PFSK-1 (cell line): Measurements from ENCODE around the gene SH3PXD2A.

Experiments used
- FOXP2 ChIP-seq: optimal IDR thresholded peaks from 2 replicates; pipeline ENCODE3; 2011; ENCODE audit warnings: borderline replicate concordance, control low read depth, inconsistent platforms; ENCODE audit not compliant: insufficient read depth; ENCODE audit errors: extremely low read length, extremely low read depth
- POLR2AphosphoS5 ChIP-seq: IDR thresholded peaks from 2 replicates; pipeline ENCODE4 v1.6.1; 2012; ENCODE audit warnings: low read depth, mild to moderate bottlenecking, control low read depth, low read length, moderate library complexity
- REST ChIP-seq, 2 experiments: IDR thresholded peaks; 2 replicates each; pipeline versions ENCODE4 v1.6.1 to v1.8.0; 2011 to 2012; ENCODE audit warnings: low read depth in 2 of 2, low read length in 2 of 2, control low read depth in 1 of 2, inconsistent platforms in 1 of 2, mild to moderate bottlenecking in 1 of 2, moderate library complexity in 1 of 2; ENCODE audit not compliant: insufficient read depth in 1 of 2
- SIN3A ChIP-seq: IDR thresholded peaks from 2 replicates; pipeline ENCODE4 v1.6.1; 2012; ENCODE audit warnings: mild to moderate bottlenecking, low read length, moderate library complexity, borderline replicate concordance; ENCODE audit not compliant: insufficient read depth
- TAF1 ChIP-seq: IDR thresholded peaks from 2 replicates; pipeline ENCODE4 v1.6.1; 2012; ENCODE audit warnings: low read length, control low read depth, borderline replicate concordance; ENCODE audit not compliant: insufficient read depth

Gene SH3PXD2A

GRCh38 chr10:103778358-103779139, 76.8 kb downstream of the SH3PXD2A start:
- no peak for TF ChIP-seq FOXP2
- no peak for TF ChIP-seq TAF1
- TF ChIP-seq REST (IDR thresholded peaks at IDR 0.05; ENCODE audit: insufficient read depth in 1 of 2, low read depth in 2 of 2, low read length in 2 of 2), result no peak
- TF ChIP-seq SIN3A, result no peak
- no peak for TF ChIP-seq POLR2AphosphoS5

- TF ChIP-seq POLR2AphosphoS5, result no peak
- no peak for TF ChIP-seq TAF1
- TF ChIP-seq SIN3A, result no peak
- no peak for TF ChIP-seq FOXP2
- TF ChIP-seq REST (IDR thresholded peaks at IDR 0.05; ENCODE audit: insufficient read depth in 1 of 2, low read depth in 2 of 2, low read length in 2 of 2), result no peak
Observed at GRCh38 chr10:103776878-103777591, 78.3 kb downstream of the SH3PXD2A start.

DNA sequence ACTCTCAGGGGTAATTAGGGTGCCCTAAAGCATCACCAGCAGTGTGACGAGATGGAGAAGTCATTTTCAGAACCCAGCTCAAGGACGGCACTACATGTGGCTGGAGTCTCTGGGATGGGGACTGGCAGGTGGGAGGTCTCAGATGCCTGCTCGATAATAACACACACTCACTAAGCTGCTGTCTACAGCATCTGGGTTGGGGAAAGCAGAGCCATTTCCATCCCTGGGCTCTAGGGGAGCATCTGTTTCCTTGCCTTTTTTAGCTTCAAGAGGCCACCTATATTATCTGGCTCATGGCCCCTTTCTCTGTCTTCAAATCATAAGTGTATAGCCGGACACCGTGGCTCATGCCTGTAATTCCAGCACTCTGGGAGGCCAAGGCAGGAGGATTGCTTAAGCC, 79.6 kb downstream of the SH3PXD2A start:
- TF ChIP-seq TAF1 (no peak), SIN3A (no peak), REST (IDR thresholded peaks at IDR 0.05; ENCODE audit: insufficient read depth in 1 of 2, low read depth in 2 of 2, low read length in 2 of 2) (no peak), POLR2AphosphoS5 (no peak), FOXP2 (no peak)

DNA sequence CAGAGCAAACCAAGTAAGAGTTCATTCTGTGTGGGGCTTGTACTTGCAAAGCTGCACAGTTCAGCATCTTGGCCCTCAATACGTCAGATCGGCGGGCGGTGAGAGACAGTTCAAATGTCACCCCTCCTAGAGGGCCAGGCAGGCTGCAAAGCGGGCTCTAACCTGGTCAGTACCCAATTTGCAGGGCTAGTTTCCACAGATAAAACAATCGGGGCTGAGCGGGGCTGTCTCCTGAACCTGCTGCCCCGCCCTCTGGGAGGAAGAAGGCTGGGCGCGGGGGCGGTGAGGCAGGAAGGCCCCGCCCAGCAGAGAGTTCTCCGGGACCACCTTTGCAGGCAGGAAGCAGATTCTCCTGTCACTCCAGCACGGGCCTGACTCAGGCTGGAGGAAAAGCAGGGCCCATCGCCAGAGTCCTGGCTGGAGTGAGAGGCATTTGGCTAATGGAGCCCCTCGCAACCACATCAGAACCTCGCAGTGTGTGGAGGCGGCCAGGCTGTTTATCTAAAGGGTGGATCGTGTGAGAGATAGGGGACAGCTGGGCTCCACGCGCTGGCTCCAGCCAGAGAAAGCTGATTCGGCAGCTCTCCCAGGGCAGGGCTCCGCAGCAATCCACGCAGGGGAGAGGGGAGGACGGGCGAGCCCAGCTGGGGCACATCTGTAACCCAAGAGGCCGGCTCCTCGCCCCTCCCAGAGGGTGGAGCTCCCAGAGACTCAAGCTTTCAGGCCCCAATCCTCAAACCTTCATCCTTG, 83.1 kb downstream of the SH3PXD2A start:
- TF ChIP-seq REST (IDR thresholded peaks at IDR 0.05; ENCODE audit: insufficient read depth in 1 of 2, low read depth in 2 of 2, low read length in 2 of 2) (no peak), TAF1 (no peak), POLR2AphosphoS5 (peak; percentile 70; the same call in 1 of the 2 replicates), FOXP2 (peak; percentile 54), SIN3A (no peak)
